Measurements from ENCODE around the gene NEUROD4. TPM values are rescaled to one million over a fixed set of nuclear protein-coding genes. Genes with fewer than 3 reads are reported as not detected.

The NEUROD4 gene, protein sequence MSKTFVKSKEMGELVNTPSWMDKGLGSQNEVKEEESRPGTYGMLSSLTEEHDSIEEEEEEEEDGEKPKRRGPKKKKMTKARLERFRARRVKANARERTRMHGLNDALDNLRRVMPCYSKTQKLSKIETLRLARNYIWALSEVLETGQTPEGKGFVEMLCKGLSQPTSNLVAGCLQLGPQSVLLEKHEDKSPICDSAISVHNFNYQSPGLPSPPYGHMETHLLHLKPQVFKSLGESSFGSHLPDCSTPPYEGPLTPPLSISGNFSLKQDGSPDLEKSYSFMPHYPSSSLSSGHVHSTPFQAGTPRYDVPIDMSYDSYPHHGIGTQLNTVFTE
- not detected in 2 replicates for total RNA-seq
- long read RNA-seq: 0 reads

DNA sequence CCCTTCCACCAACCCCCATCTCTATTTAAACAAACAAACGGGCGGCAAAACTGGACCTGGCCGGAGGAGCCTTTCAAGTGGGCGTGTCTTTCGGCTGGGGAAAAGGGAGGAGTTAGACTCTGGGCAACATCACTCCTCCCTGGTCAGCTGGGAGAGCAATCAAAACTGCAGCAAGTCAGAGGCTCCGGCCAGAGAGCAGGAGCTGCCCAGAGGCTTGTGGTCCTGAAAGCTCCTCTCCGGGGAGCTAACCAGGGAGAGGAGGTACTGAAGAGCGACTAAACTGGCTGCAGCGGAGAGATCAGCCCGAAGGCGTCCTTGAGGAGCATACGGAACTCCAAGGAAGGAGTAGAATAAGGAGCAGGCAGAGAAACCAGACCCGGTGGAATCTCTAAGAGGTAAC is at the start of gene NEUROD4:
NEUROD4 (plus strand) TSS at position 191 of the 400 bp plus-strand sequence. CDS start 6,466 bp downstream, outside the sequence.
- Mint-ChIP-seq H3K4me3 (ENCODE audit: unreplicated experiment) (no peak within 1 kb of the TSS), H3K27me3 (ENCODE audit: unreplicated experiment) (peaks cover 10% of the 10 kb centered on the region), H3K9me3 (ENCODE audit: unreplicated experiment) (no peaks in the 10 kb centered on the region), H3K36me3 (ENCODE audit: unreplicated experiment) (no peaks in the 10 kb centered on the region), H3K4me1 (ENCODE audit: unreplicated experiment) (no peaks in the 10 kb centered on the region), H3K27ac (ENCODE audit: unreplicated experiment) (no peak within 1 kb of the TSS)
- TF ChIP-seq, protein P1, sequence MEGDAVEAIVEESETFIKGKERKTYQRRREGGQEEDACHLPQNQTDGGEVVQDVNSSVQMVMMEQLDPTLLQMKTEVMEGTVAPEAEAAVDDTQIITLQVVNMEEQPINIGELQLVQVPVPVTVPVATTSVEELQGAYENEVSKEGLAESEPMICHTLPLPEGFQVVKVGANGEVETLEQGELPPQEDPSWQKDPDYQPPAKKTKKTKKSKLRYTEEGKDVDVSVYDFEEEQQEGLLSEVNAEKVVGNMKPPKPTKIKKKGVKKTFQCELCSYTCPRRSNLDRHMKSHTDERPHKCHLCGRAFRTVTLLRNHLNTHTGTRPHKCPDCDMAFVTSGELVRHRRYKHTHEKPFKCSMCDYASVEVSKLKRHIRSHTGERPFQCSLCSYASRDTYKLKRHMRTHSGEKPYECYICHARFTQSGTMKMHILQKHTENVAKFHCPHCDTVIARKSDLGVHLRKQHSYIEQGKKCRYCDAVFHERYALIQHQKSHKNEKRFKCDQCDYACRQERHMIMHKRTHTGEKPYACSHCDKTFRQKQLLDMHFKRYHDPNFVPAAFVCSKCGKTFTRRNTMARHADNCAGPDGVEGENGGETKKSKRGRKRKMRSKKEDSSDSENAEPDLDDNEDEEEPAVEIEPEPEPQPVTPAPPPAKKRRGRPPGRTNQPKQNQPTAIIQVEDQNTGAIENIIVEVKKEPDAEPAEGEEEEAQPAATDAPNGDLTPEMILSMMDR (IDR thresholded peaks at IDR 0.05): no peak
- DNase-seq (ENCODE audit: extremely low spot score, unreplicated experiment): no peak

DNA sequence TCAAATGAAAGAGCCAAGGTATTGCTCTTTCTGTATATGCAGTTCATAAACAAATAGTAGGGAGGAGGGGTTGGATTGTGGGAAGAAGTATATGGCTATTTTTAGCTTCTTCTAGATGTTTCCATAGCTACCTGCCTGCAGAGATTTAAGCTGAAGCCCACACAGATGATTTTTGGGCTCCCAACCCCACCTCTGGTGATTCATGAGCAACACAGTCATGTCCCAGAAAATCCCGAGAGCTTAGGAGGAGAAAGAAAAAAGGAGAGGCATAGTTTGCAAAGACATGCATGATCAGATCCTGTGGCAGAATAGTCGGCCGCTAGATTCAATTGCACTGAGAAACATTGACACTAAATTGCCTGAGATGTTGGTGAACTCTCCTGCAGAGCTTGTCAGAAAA is 49.0 kb upstream of the NEUROD4 start:
- no peaks in the 10 kb centered on the region for H3K4me1 Mint-ChIP-seq (ENCODE audit: unreplicated experiment)
- no peaks in the 10 kb centered on the region for H3K9me3 Mint-ChIP-seq (ENCODE audit: unreplicated experiment)
- no peaks in the 10 kb centered on the region for H3K36me3 Mint-ChIP-seq (ENCODE audit: unreplicated experiment)
- peaks cover 6% of the 10 kb centered on the region for H3K27me3 Mint-ChIP-seq (ENCODE audit: unreplicated experiment)
- H3K4me3 Mint-ChIP-seq (ENCODE audit: unreplicated experiment): no peak overlapping the region
- TF ChIP-seq, protein P1 (IDR thresholded peaks at IDR 0.05): no peak
- H3K27ac Mint-ChIP-seq (ENCODE audit: unreplicated experiment): no peak overlapping the region
- no peak for DNase-seq (ENCODE audit: extremely low spot score, unreplicated experiment)

DNA sequence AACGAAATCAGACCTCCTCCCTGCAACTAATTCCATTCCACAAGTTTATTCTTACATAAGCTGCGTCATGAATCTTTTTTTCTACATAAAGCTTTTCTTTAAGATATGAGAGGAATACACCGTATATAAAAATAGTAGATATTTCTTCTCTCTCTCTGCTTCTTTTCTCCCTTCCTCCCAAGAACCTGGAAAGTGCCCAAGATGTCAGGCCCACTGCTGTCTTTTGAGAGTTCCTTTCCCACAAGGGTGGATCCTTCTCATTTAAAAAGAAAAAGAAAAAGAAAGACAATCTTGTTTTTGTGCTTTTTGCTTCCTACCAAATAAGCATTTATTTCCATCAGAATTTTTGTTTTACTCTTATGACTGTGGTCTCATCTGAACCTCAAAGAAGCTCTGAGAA is 46.2 kb upstream of the NEUROD4 start:
- no peak overlapping the region for H3K4me3 Mint-ChIP-seq (ENCODE audit: unreplicated experiment)
- no peak overlapping the region for H3K27ac Mint-ChIP-seq (ENCODE audit: unreplicated experiment)
- no peaks in the 10 kb centered on the region for H3K4me1 Mint-ChIP-seq (ENCODE audit: unreplicated experiment)
- no peak for DNase-seq (ENCODE audit: extremely low spot score, unreplicated experiment)
- TF ChIP-seq, protein P1 (IDR thresholded peaks at IDR 0.05): no peak
- H3K27me3 Mint-ChIP-seq (ENCODE audit: unreplicated experiment): peaks cover 22% of the 10 kb centered on the region
- no peaks in the 10 kb centered on the region for H3K9me3 Mint-ChIP-seq (ENCODE audit: unreplicated experiment)
- H3K36me3 Mint-ChIP-seq (ENCODE audit: unreplicated experiment): no peaks in the 10 kb centered on the region

DNA sequence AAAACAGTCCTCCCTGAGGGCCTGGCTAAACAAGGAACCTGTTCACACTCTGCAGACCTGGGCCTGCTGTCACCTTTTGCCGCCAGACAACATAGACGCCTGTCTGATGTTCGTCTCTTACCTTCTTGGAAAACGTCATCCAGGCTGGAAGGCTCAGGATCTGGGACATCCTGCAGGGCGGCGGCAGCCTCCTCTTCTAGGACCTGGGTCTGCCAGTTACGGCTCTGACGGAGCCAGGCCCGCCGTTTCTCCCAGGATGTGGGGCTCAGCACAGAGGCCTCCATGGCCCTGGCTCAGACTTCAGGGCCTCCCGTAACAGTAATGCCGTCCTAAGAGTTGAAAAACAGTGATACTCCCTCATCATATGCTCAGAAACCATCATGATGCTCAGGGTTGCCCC is 45.5 kb upstream of the NEUROD4 start:
- DNase-seq (ENCODE audit: extremely low spot score, unreplicated experiment): no peak
- Mint-ChIP-seq H3K4me3 (ENCODE audit: unreplicated experiment) (no peak overlapping the region), H3K27ac (ENCODE audit: unreplicated experiment) (no peak overlapping the region), H3K4me1 (ENCODE audit: unreplicated experiment) (no peaks in the 10 kb centered on the region), H3K27me3 (ENCODE audit: unreplicated experiment) (peaks cover 22% of the 10 kb centered on the region), H3K36me3 (ENCODE audit: unreplicated experiment) (no peaks in the 10 kb centered on the region), H3K9me3 (ENCODE audit: unreplicated experiment) (no peaks in the 10 kb centered on the region)
- TF ChIP-seq, protein P1 (IDR thresholded peaks at IDR 0.05): no peak

DNA sequence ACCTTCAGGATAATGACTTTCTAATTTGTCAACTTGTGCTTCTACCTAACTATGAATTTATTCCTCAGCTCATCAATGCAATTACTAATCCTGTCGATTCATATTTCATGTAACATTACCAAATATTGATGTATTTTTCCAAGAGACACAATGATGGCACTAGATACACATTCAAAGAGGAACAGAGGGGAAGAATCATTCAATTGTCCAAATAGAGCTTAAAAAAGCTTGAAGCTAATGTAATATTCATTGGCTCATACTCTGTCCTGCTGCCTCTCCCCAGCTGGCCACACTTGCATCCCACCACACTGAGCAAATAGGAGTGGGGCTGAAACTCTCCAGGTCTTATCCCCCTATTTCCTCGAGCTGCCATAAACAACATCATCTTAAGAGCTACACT is 44.5 kb upstream of the NEUROD4 start:
- TF ChIP-seq, protein P1 (IDR thresholded peaks at IDR 0.05): no peak
- Mint-ChIP-seq H3K36me3 (ENCODE audit: unreplicated experiment) (no peaks in the 10 kb centered on the region), H3K4me3 (ENCODE audit: unreplicated experiment) (no peak overlapping the region), H3K27me3 (ENCODE audit: unreplicated experiment) (peaks cover 22% of the 10 kb centered on the region), H3K4me1 (ENCODE audit: unreplicated experiment) (no peaks in the 10 kb centered on the region), H3K27ac (ENCODE audit: unreplicated experiment) (no peak overlapping the region), H3K9me3 (ENCODE audit: unreplicated experiment) (no peaks in the 10 kb centered on the region)
- no peak for DNase-seq (ENCODE audit: extremely low spot score, unreplicated experiment)

All from osteocyte (in vitro differentiated cells).